Thyroid gland (tissue), 4 donors: ENCODE data around the gene USP2.

Experiments
- POLR2A ChIP-seq, 2 donors: fragments of 450-650 bp; IDR thresholded peaks; one replicate each; pipeline ENCODE4 v1.6.1; 2017; ENCODE audit warnings: antibody characterized with exemption in 2 of 2, mild to moderate bottlenecking in 2 of 2, moderate library complexity in 1 of 2
- TF ChIP-seq, protein P1 (sequence below), 6 experiments: fragments of 200-600 bp in 3 of 6; fragments of 450-650 bp in 3 of 6; sonication (generic) in 3 of 6; IDR thresholded peaks; one replicate each; pipeline ENCODE4 v1.5.1; 2016 to 2019; ENCODE audit warnings: antibody characterized with exemption in 6 of 6, mild to moderate bottlenecking in 2 of 6, inconsistent platforms in 1 of 6, moderate library complexity in 1 of 6

DNA sequence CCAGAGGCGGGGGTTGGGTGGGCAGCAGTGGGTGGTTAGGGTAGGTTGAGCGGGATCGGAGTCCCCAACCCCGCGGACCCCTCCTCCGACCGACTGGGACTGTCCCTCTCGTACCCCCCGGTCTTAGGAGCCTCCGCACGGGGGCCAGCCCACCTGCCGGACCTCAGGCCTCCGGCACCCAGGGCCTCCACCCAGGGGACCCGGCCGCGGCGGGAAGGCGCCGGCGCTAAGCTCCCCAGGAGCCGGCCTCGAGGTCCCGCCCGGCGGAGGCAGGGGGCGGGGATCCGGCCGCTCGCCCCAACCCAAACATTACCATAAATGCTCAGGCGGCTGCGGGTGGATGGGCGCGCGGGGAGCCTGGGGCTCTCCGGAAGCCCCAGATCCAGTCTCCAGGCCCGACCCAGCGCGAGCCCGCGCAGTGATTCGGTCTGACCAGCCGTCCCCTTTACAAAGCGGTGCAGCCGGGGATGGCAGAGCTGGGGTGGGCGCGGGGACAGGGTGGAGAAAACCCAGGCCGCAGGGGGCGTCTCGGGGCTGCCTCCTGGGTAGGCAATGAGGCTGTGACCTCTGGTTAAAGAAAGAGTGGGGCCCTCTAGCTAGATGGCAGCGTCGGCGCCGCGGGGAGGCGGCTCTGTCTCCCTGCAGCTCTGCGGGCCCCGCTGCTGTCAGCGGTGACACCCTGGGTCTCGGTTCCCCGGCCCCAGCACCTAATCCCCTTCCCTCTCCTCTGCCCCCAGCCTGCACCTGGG is 60.5 kb downstream of the USP2 start:
- TF ChIP-seq, protein P1, sequence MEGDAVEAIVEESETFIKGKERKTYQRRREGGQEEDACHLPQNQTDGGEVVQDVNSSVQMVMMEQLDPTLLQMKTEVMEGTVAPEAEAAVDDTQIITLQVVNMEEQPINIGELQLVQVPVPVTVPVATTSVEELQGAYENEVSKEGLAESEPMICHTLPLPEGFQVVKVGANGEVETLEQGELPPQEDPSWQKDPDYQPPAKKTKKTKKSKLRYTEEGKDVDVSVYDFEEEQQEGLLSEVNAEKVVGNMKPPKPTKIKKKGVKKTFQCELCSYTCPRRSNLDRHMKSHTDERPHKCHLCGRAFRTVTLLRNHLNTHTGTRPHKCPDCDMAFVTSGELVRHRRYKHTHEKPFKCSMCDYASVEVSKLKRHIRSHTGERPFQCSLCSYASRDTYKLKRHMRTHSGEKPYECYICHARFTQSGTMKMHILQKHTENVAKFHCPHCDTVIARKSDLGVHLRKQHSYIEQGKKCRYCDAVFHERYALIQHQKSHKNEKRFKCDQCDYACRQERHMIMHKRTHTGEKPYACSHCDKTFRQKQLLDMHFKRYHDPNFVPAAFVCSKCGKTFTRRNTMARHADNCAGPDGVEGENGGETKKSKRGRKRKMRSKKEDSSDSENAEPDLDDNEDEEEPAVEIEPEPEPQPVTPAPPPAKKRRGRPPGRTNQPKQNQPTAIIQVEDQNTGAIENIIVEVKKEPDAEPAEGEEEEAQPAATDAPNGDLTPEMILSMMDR (IDR thresholded peaks at IDR 0.05): no peak
- TF ChIP-seq POLR2A (IDR thresholded peaks at IDR 0.05): no peak
